M059J (cell line): ENCODE measurements around the gene ATP2C1. TPM values are rescaled to one million over a fixed set of nuclear protein-coding genes. Genes with fewer than 3 reads are reported as not detected.
"Not testable (repeated sequence)": the region's sequence is repeated elsewhere in the genome, so short reads cannot be mapped to it uniquely, and the experiment has no call there.

Experiments
- DNase-seq: peaks from one replicate; pipeline ENCODE4 v3.0.0-alpha.2; 2012; ENCODE audit warnings: low read depth
- total RNA-seq: library from RNA; depleted of rRNA; stranded (reverse); fragments of >200 nt; shearing (Covaris generic); gene quantifications from 2 replicates; pipeline ENCODE4 v1.2.3, GENCODE V29; 2014

Gene ATP2C1
- total RNA-seq, 1 experiment from 2014 or later: 33.9 TPM

DNA sequence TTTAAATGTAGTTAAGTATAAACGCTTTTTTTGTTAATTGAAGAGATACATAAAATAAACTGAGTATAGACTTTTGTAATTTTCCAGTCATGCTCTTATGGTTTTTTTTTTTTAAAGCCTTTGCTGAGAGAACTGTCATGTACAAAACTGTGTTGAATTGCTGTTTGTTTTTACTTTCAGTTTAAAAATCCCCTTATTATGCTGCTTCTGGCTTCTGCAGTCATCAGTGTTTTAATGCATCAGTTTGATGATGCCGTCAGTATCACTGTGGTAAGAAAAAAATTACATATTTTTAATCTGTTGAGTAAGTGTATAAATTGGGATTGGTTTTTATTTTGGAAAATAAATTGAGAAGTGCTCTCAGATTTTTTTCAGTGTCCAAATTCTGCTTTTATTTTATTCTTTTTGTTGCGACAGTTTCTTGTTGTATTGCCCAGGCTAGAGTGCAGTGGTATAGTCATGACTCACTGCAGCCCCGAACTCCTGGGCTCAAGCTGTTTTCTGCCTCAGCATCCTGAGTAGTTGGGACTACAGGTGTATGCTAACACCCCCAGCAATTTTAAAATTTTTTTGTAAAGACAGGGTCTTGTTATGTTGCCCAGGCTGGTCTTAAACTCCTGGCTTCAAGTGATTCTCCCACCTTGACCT is 40.7 kb downstream of the ATP2C1 start:
- DNase-seq: peak; percentile 24

- peak; percentile 73 for DNase-seq
Measured at GRCh38 chr3:130935761-130936492, 42.0 kb downstream of the ATP2C1 start.

DNA sequence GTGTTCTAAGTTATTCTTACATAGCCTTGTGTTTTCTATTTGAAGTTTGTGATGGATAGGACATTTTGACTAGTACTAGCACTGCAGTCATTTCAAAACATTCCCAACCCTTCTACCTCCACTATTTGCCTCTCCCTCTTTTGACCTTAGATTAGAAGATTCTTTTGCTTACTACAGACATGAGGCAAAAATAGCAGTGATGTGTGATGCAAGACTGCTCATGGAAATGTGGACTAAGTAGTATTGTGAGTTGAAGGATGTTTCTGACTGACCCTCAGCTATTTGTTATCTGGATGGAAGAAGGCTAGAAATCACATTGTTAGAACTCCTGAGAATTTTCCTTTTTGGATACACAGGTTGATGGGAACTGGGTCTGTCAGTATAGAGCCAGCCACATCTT is 45.9 kb downstream of the ATP2C1 start:
- DNase-seq: no peak

DNA sequence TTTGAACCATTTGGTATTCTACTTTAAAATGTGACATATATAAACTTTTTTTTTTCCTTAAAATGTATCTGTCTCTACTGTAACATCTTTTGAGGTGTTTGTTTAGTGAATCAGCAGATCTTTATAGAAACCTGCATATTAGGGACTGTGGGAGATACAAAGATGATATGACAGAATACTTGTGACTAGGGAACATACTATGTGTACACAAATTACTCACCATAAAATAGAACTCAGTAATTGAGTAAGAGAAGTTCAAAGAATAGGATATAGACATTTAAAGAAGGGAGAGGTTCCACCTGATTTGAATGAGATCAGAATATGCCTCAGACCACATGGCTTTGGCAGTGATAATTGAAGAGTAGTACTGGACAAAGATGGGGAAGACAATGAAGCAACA is 47.9 kb downstream of the ATP2C1 start:
- no peak for DNase-seq

GRCh38 chr3:130946882-130947281 is 53.0 kb downstream of the ATP2C1 start:
- no peak for DNase-seq

GRCh38 chr3:130948001-130948773 is 54.3 kb downstream of the ATP2C1 start:
- no peak for DNase-seq

GRCh38 chr3:130948929-130949328 is 55.0 kb downstream of the ATP2C1 start:
- no peak for DNase-seq

DNA sequence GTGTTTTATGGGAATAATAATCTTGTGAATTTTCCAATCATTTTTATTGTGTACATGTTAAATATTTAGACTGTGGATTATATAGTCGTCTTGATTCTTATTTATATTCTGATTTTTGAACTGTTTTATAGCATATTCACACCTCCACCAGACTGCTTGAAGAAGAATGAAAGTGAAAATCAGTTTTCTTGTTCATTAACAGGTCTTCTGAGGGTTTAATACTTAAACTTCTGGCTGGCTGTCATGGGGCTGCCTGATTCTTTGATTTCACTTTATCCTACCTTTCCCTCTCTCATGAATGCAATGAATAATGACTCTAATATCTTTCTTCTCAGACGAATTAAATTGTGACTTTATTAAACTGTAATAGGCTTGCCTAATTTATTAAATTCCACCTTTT is 56.2 kb downstream of the ATP2C1 start:
- DNase-seq: no peak

DNA sequence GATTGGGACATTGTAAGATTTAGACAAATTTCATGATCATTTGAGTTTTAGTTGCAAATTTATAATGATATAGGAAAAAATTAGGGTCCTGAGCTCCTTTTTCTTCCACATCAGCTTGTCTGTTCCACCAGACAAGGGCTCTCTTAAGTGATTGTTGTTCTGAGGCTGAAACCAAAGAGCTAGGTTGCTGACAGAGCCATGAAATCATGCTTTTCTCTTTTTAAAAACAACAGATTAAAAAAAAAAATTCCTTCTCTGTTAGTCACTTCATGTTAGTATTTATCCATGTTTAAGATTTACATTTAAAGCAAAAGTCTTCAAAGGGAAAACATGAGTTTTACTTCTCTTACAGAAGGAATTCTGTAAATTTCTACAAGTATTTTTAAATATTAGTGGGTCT is 56.8 kb downstream of the ATP2C1 start:
- peak; percentile 31 for DNase-seq

DNA sequence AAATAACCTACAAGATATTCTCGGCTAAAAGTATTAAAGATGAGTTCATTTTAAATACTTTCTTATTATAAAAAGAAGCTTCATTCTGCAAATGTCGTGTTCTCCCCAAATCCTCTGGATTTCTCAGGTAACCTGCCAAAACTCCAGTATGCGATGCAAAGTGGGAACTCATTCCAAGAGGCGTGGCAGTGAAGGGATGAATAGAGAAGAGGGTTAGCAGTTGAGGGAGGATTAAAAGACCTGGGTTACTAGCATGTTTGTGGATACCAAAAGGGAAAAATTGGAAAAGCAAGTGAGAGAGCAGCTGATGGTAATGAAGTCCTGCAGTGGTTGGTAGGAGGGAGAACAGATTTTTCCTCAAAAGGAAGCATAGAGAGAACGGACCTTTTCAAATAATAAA is 61.6 kb downstream of the ATP2C1 start:
- no peak for DNase-seq

DNA sequence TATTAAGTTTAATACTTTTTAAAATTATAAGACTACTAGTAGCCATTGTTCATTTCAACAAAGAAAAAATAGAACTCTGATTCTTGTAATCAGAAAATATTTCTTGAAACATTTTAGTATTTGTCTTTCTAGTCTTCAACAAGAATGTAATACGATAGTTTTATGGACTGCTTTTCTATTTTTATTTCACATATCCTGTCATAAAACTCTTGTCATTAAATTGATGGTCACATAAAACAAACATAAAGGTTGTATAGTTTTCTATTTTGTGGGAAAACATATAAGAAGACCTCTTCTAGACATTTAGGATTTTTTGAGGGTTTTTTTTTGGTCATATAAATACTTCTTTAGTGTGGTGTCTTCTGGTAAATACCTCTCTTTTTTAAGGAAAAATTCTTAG is 62.4 kb downstream of the ATP2C1 start:
- no peak for DNase-seq

DNA sequence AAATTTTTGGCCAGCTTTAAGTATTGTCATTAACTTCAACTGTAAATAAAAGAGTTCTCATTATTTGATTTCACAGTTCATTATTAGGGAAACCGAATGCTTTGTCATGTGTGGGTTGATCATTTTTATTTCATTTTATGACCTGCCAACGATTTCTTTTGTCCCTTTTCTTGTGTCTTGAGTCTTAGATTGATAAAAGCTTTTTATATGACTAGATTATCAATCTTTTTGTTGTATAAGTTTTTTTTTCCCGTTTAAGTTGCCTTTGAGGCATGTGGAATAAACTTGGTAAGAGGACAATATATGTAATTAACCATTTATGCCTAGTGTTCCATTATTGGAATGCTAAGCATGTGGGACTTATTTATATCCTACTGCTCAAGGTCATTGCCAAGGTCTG is 62.8 kb downstream of the ATP2C1 start:
- no peak for DNase-seq

DNA sequence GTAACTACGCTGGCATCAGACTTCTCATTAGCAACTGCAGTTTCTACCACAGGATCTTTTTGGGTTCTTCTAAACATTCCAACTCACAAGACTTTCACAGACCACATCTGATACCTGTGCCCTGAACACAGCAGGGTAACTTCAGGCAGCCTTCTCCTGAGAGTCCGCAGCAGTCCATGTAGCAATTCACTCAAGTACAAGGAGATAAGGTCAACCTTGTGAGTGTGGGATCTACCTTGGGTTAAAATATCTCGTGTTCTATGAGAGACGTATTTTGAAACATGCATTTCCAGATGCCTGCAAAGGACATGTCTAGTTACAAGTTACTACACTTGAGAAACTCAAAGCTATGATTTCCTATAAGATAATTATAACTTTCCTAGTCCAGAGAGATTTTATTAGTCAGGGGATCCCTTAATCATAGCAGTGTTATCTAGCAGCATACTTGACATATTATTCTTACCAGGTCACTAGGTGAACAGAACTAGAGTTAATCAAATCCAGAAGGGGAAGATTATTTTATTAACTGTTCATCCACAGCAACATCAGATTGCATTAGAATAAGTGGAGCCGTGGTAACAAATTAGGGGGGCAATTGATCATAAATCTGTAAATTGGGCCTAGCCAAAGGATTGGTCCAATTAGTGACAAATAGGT is 66.4 kb downstream of the ATP2C1 start:
- peak; percentile 15 for DNase-seq

- no peak for DNase-seq
Measured at GRCh38 chr3:130961458-130961857, 67.6 kb downstream of the ATP2C1 start.

DNA sequence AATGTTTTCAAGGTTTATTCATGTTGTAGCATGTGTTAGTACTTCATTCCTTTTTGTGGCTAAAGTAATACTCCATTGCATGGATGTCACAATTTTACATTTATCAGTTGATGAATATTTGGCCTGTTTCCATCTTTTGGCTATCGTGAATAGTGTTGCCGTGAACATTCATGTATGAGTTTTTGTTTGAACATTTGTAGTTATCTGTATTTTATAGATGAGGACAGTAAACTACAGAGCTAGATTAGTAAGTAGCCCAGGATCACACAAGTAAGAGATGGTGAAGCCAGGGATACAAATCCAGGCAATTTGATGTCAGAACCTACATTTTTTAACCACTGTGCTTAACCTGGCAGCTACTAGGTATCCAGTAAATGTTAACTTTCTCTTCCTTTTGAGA is 69.6 kb downstream of the ATP2C1 start:
- peak; percentile 19 for DNase-seq

DNA sequence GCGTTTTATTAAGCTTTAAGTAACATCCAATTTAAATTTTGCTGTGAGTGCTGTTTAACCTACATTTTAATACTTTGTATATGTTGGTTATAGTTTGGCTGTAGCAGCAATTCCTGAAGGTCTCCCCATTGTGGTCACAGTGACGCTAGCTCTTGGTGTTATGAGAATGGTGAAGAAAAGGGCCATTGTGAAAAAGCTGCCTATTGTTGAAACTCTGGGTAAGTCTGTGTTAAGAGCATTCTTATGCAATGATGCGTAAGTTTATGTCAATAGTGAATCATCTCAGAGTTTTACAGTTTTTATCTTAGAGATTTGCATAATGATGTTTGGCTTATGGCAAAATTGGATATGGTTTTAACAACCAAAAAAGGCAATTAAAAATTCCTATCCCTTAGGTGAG is 70.0 kb downstream of the ATP2C1 start:
- peak; percentile 96 for DNase-seq

- DNase-seq: no peak
Measured at GRCh38 chr3:130967281-130967680, 73.4 kb downstream of the ATP2C1 start.

GRCh38 chr3:130968221-130968620 is 74.3 kb downstream of the ATP2C1 start:
- peak; percentile 28 for DNase-seq

- no peak for DNase-seq
Measured at GRCh38 chr3:130969621-130970020, 75.7 kb downstream of the ATP2C1 start.

DNA sequence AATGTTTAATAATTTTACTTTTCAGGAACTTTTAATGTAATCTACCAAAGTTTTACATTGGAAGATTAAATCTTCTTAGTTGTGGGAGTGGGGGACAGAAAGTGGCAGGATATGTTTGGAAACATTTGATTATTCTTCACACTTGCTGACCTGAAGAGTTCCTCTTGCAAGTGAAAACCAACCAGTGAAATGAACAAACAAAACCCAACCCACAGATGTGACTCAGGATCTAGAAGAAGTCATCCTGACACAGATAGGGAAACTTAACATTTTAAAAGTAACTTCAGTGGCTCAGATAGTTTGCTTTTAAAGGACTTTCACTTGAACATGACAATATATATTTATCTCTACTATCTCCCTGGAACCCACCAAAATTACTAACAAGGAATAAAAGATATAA is 77.3 kb downstream of the ATP2C1 start:
- DNase-seq: no peak

GRCh38 chr3:130972592-130972991 is 78.7 kb downstream of the ATP2C1 start:
- not testable (repeated sequence) for DNase-seq

DNA sequence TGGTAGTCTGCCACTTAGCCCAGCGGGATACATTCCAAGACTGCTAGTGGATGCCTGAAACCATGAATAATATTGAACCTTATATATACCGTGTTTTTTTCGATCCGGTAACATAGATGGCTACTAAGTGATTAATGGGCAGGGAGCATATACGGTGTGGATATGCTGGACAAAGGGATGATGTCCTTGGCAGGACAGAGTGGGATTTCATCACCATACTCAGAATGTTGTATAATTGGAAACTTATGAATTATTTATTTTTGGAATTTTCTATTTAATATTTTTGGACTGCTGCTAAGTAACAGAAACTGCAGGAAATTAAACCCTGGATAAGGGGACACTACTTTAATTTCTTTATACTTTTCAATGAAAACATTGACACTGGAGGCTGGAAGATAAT is 79.5 kb downstream of the ATP2C1 start:
- DNase-seq: no peak
